IMR-90 (cell line): ENCODE measurements around the gene VPS37C. TPM values are rescaled to one million over a fixed set of nuclear protein-coding genes. Genes with fewer than 3 reads are reported as not detected.

Source experiments
- ATAC-seq: fragments of 200-7000 bp; cut with Tn5 transposase; 2 replicates; pipeline ENCODE4 v1.9.1; 2020; ENCODE audit warnings: low read depth, mild to moderate bottlenecking, moderate library complexity
- BruUV-seq: library from RNA; stranded (reverse); fragments of 400-500 nt; replicated peaks from 2 replicates; lab custom pipeline; 2021; lab: Mats Ljungman, UMichigan
- CTCF ChIA-PET: fragments of 300-600 bp; formaldehyde crosslinking; extraction: SDS; loops from one replicate; lab custom pipeline; 2021; ENCODE audit warnings: antibody characterized with exemption; lab: Yijun Ruan, JAX
- POLR2A ChIA-PET: fragments of 300-600 bp; sonication (Branson Sonifier 250); formaldehyde crosslinking; loops from one replicate; lab custom pipeline; 2022; ENCODE audit warnings: antibody characterized with exemption; ENCODE audit not compliant: unreplicated experiment; lab: Charles Lee
- DNase-seq: peaks from one replicate; pipeline ENCODE4 v3.0.0; 2013
- H2AFZ ChIP-seq: replicated peaks from 2 replicates; pipeline ENCODE3; 2013; ENCODE audit warnings: low read length, mild to moderate bottlenecking; ENCODE audit not compliant: poor library complexity
- H2AK5ac ChIP-seq: 2 replicates; pipeline ENCODE4 v1.6.1; 2013; ENCODE audit warnings: low read depth, low read length, inconsistent platforms
- H2AK9ac ChIP-seq: replicated peaks from 2 replicates; pipeline ENCODE3; 2013; ENCODE audit warnings: mild to moderate bottlenecking, low read depth, low read length, moderate library complexity; ENCODE audit not compliant: poor library complexity
- H2BK120ac ChIP-seq: 2 replicates; pipeline ENCODE4 v1.6.1; 2013; ENCODE audit warnings: low read depth, low read length, inconsistent platforms
- H2BK15ac ChIP-seq: 3 replicates; pipeline ENCODE4 v1.6.1; 2013; ENCODE audit warnings: low read depth, low read length, inconsistent platforms
- H2BK20ac ChIP-seq: 2 replicates; pipeline ENCODE4 v1.6.1; 2013; ENCODE audit warnings: low read depth, mild to moderate bottlenecking, inconsistent platforms, low read length, moderate library complexity
- H2BK5ac ChIP-seq: 2 replicates; pipeline ENCODE4 v1.6.1; 2013; ENCODE audit warnings: mild to moderate bottlenecking, low read depth, low read length, inconsistent platforms; ENCODE audit not compliant: poor library complexity, severe bottlenecking
- H3K14ac ChIP-seq: replicated peaks from 2 replicates; pipeline ENCODE4 v1.6.1; 2013; ENCODE audit warnings: low read depth, low read length, inconsistent platforms
- H3K18ac ChIP-seq: 2 replicates; pipeline ENCODE4 v1.6.1; 2013; ENCODE audit warnings: low read depth, low read length, control low read depth
- H3K23ac ChIP-seq: 2 replicates; pipeline ENCODE4 v1.6.1; 2013; ENCODE audit warnings: low read depth, low read length, inconsistent platforms
- H3K27ac ChIP-seq: 2 replicates; pipeline ENCODE4 v1.5.1; 2013; ENCODE audit warnings: mild to moderate bottlenecking, control low read depth, low read length; ENCODE audit not compliant: insufficient read depth
- H3K27me3 ChIP-seq: 2 replicates; pipeline ENCODE4 v1.6.1; 2013; ENCODE audit warnings: low read length; ENCODE audit not compliant: control insufficient read depth, insufficient read depth
- H3K36me3 ChIP-seq: 2 replicates; pipeline ENCODE4 v1.6.1; 2013; ENCODE audit warnings: low read length, mixed read lengths; ENCODE audit not compliant: control insufficient read depth, insufficient read depth
- H3K4ac ChIP-seq: 2 replicates; pipeline ENCODE4 v1.6.1; 2013; ENCODE audit warnings: low read depth, low read length, inconsistent platforms
- H3K4me1 ChIP-seq: 2 replicates; pipeline ENCODE4 v1.6.1; 2013; ENCODE audit warnings: low read length, mixed read lengths; ENCODE audit not compliant: control insufficient read depth, insufficient read depth
- H3K4me2 ChIP-seq: 2 replicates; pipeline ENCODE4 v1.6.1; 2013; ENCODE audit warnings: low read depth, mild to moderate bottlenecking, control low read depth, low read length, moderate library complexity
- H3K4me3 ChIP-seq: 2 replicates; pipeline ENCODE4 v1.5.1; 2013; ENCODE audit warnings: low read depth, mild to moderate bottlenecking, control low read depth, low read length, moderate library complexity; ENCODE audit not compliant: insufficient read depth
- H3K56ac ChIP-seq: 2 replicates; pipeline ENCODE4 v1.6.1; 2013; ENCODE audit warnings: low read length, inconsistent platforms; ENCODE audit not compliant: insufficient read depth; ENCODE audit errors: extremely low read depth
- H3K79me1 ChIP-seq, 2 experiments: 2 replicates each; pipeline ENCODE4 v1.6.1; 2013; ENCODE audit warnings: low read length in 2 of 2, inconsistent platforms in 1 of 2, low read depth in 1 of 2
- H3K9ac ChIP-seq: 2 replicates; pipeline ENCODE4 v1.6.1; 2013; ENCODE audit warnings: low read depth, low read length, control low read depth
- H3K9me1 ChIP-seq: 2 replicates; pipeline ENCODE4 v1.6.1; 2013; ENCODE audit warnings: low read length, inconsistent platforms; ENCODE audit not compliant: insufficient read depth
- H3K9me3 ChIP-seq: 2 replicates; pipeline ENCODE4 v1.6.1; 2013; ENCODE audit warnings: low read length; ENCODE audit not compliant: control insufficient read depth, insufficient read depth
- H4K20me1 ChIP-seq: 2 replicates; pipeline ENCODE4 v1.6.1; 2013; ENCODE audit warnings: low read length, inconsistent platforms; ENCODE audit not compliant: insufficient read depth
- H4K5ac ChIP-seq: 2 replicates; pipeline ENCODE4 v1.6.1; 2013; ENCODE audit warnings: mild to moderate bottlenecking, low read depth, low read length, control low read depth
- H4K8ac ChIP-seq, 2 experiments: 2 replicates each; pipeline ENCODE4 v1.6.1; 2013; ENCODE audit warnings: low read depth in 2 of 2, low read length in 2 of 2, control low read depth in 1 of 2, inconsistent platforms in 1 of 2
- H4K91ac ChIP-seq: 2 replicates; pipeline ENCODE4 v1.6.1; 2013; ENCODE audit warnings: low read depth, low read length, inconsistent platforms; ENCODE audit not compliant: insufficient read depth
- BHLHE40 ChIP-seq: fragments of 150-350 bp; IDR thresholded peaks from 2 replicates; pipeline ENCODE4 v1.6.1; 2016; ENCODE audit warnings: mild to moderate bottlenecking, low read depth, low read length
- CEBPB ChIP-seq: IDR thresholded peaks from 2 replicates; pipeline ENCODE4 v1.6.1; 2012; ENCODE audit warnings: low read depth, low read length, improper control_type of control experiment
- CHD1 ChIP-seq: IDR thresholded peaks from 2 replicates; pipeline ENCODE4 v1.6.1; 2012; ENCODE audit warnings: low read depth, low read length, improper control_type of control experiment
- CTCF ChIP-seq: conservative IDR thresholded peaks from 2 replicates; pipeline ENCODE4 v1.5.1; 2012; ENCODE audit warnings: mild to moderate bottlenecking, low read depth, low read length, improper control_type of control experiment
- FOS ChIP-seq: fragments of 150-350 bp; IDR thresholded peaks from 2 replicates; pipeline ENCODE4 v1.6.1; 2016; ENCODE audit warnings: low read depth, low read length
- MAZ ChIP-seq: IDR thresholded peaks from 2 replicates; pipeline ENCODE4 v1.6.1; 2012; ENCODE audit warnings: low read depth, mild to moderate bottlenecking, low read length, improper control_type of control experiment, moderate library complexity, borderline replicate concordance
- MXI1 ChIP-seq: IDR thresholded peaks from 2 replicates; pipeline ENCODE4 v1.6.1; 2012; ENCODE audit warnings: low read depth, mild to moderate bottlenecking, low read length, moderate library complexity, borderline replicate concordance
- NFE2L2 ChIP-seq: fragments of 150-350 bp; IDR thresholded peaks from 2 replicates; pipeline ENCODE4 v1.6.1; 2016; ENCODE audit warnings: low read depth, mild to moderate bottlenecking, low read length
- RAD21 ChIP-seq: IDR thresholded peaks from 2 replicates; pipeline ENCODE4 v1.6.1; 2012; ENCODE audit warnings: low read length, improper control_type of control experiment
- RCOR1 ChIP-seq: IDR thresholded peaks from 2 replicates; pipeline ENCODE4 v1.6.1; 2012; ENCODE audit warnings: mild to moderate bottlenecking, low read length, improper control_type of control experiment; ENCODE audit not compliant: insufficient replicate concordance
- RFX5 ChIP-seq: IDR thresholded peaks from 2 replicates; pipeline ENCODE4 v1.8.0; 2012; ENCODE audit warnings: low read depth, mild to moderate bottlenecking, low read length, moderate library complexity
- SMC3 ChIP-seq: fragments of 150-350 bp; IDR thresholded peaks from 2 replicates; pipeline ENCODE4 v1.6.1; 2016; ENCODE audit warnings: low read depth, mild to moderate bottlenecking, antibody characterized with exemption, low read length, moderate library complexity
- WGBS, 2 experiments: methylation state at CpG; one replicate each; pipeline versions ENCODE4 v1.1.5 to v1.1.7; 2013; ENCODE audit warnings: missing lambda C conversion rate in 2 of 2; ENCODE audit not compliant: insufficient read length in 1 of 2; ENCODE audit errors: extremely low coverage in 2 of 2; 5-methylcytosine and 5-hydroxymethylcytosine counted together
- dilution Hi-C: fragments of 300-500 bp; cut with HindIII; formaldehyde crosslinking; loops from one replicate; pipeline ENCODE4 v1.14.3; 2018; ENCODE audit warnings: low sequenced_read_pairs; ENCODE audit not compliant: unreplicated experiment
- in situ Hi-C: fragments of 300-500 bp; cut with MboI; formaldehyde crosslinking; loops from 3 replicates; pipeline ENCODE4 v1.14.3; 2019; ENCODE audit warnings: low sequenced_read_pairs, inconsistent platforms, mixed read lengths
- intact Hi-C: fragments of 100-400 bp; cut with micrococcal nuclease; formaldehyde crosslinking; loops from 2 replicates; pipeline ENCODE4 v1.10.0; 2022
- polyA plus RNA-seq, 3 experiments: library from polyadenylated mRNA; depleted of rRNA; stranded (reverse); fragments of >200 nt; gene quantifications; 2 replicates each; pipeline ENCODE4 v1.2.3, GENCODE V29; 2012; ENCODE audit warnings: low replicate concordance in 1 of 3
- total RNA-seq: library from RNA; depleted of rRNA; stranded (reverse); fragments of >200 nt; gene quantifications from 2 replicates; pipeline ENCODE4 v1.2.3, GENCODE V29; 2012
- TF ChIP-seq, protein P1 (sequence below): fragments of 150-350 bp; IDR thresholded peaks from 2 replicates; pipeline ENCODE4 v1.6.1; 2017; ENCODE audit warnings: mild to moderate bottlenecking, antibody characterized with exemption, low read length, low read depth

The VPS37C gene
- total and polyA plus RNA-seq, 2 of the 4 experiments (the other 2 are of a cell fraction), result 3.2 to 13.2 TPM

DNA sequence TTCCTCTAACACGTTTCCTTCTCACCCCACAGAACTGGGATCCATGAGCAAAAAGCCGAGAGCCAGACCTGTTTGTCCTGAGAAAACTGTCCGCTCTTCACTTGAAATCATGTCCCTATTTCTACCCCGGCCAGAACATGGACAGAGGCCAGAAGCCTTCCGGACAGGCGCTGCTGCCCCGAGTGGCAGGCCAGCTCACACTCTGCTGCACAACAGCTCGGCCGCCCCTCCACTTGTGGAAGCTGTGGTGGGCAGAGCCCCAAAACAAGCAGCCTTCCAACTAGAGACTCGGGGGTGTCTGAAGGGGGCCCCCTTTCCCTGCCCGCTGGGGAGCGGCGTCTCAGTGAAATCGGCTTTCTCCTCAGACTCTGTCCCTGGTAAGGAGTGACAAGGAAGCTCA lies 35.0 kb downstream of the VPS37C start:
- POLR2A ChIA-PET, result no interaction called here
- H2AK9ac ChIP-seq, result no peak overlapping the region
- H3K36me3 ChIP-seq, result no peaks in the 10 kb centered on the region
- H4K91ac ChIP-seq, result no peak overlapping the region
- H4K20me1 ChIP-seq, result peaks cover 24% of the 10 kb centered on the region
- H2BK20ac ChIP-seq, result no peak overlapping the region
- H3K9me1 ChIP-seq, result peaks cover 11% of the 10 kb centered on the region; the same call in 1 of the 2 replicates
- in situ Hi-C loops (loop anchor here (5.0 kb wide), 1 partner anchor 61 kb away; no protein-coding TSS in a partner anchor), dilution Hi-C loops (no loop called here), intact Hi-C loops (no loop called here)
- H3K4ac ChIP-seq, result no peak overlapping the region
- no peak overlapping the region for H3K9ac ChIP-seq
- H2BK15ac ChIP-seq, result no peak overlapping the region
- H3K23ac ChIP-seq, result no peak overlapping the region
- no peak for ATAC-seq
- no peak overlapping the region for H3K18ac ChIP-seq
- H3K14ac ChIP-seq, result no peak overlapping the region
- no peak overlapping the region for H3K56ac ChIP-seq
- H3K4me2 ChIP-seq, result no peak overlapping the region
- no peaks in the 10 kb centered on the region for H3K9me3 ChIP-seq
- H2BK120ac ChIP-seq, result no peak overlapping the region
- H2AFZ ChIP-seq, result no peak overlapping the region
- H4K5ac ChIP-seq, result no peak overlapping the region
- no peak overlapping the region for H3K27ac ChIP-seq
- H3K4me1 ChIP-seq, result peaks cover 10% of the 10 kb centered on the region
- H2BK5ac ChIP-seq, result no peak overlapping the region
- no peak overlapping the region for H3K4me3 ChIP-seq
- no peak overlapping the region for H4K8ac ChIP-seq
- H3K27me3 ChIP-seq, result peaks cover 6% of the 10 kb centered on the region; the same call in 1 of the 2 replicates
- no peak for DNase-seq
- H2AK5ac ChIP-seq, result no peak overlapping the region
- no TSS peak for BruUV-seq
- no peak for TF ChIP-seq RAD21
- no peak for TF ChIP-seq MXI1
- no peak for TF ChIP-seq CEBPB
- TF ChIP-seq CHD1, result no peak
- TF ChIP-seq RFX5, result no peak
- no peak for TF ChIP-seq BHLHE40
- no peak for TF ChIP-seq RCOR1
- no peak for TF ChIP-seq CTCF
- TF ChIP-seq NFE2L2, result no peak
- TF ChIP-seq, protein P1, sequence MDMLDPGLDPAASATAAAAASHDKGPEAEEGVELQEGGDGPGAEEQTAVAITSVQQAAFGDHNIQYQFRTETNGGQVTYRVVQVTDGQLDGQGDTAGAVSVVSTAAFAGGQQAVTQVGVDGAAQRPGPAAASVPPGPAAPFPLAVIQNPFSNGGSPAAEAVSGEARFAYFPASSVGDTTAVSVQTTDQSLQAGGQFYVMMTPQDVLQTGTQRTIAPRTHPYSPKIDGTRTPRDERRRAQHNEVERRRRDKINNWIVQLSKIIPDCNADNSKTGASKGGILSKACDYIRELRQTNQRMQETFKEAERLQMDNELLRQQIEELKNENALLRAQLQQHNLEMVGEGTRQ, result no peak
- TF ChIP-seq FOS, result no peak
- TF ChIP-seq MAZ, result no peak
- no peak for TF ChIP-seq SMC3
- WGBS, 2 experiments, result 86% methylated on average over 1 of the region's 14 CpGs; no CpG with 5 or more reads in 1 of the 2 experiments
- CTCF ChIA-PET, result no interaction called here
- H3K79me1 ChIP-seq, result peaks cover 3 to 10% of the 10 kb centered on the region in 2 experiments; a peak in 1 of 4 replicates
